ENCODE measurements around the gene NRARP.

DNA sequence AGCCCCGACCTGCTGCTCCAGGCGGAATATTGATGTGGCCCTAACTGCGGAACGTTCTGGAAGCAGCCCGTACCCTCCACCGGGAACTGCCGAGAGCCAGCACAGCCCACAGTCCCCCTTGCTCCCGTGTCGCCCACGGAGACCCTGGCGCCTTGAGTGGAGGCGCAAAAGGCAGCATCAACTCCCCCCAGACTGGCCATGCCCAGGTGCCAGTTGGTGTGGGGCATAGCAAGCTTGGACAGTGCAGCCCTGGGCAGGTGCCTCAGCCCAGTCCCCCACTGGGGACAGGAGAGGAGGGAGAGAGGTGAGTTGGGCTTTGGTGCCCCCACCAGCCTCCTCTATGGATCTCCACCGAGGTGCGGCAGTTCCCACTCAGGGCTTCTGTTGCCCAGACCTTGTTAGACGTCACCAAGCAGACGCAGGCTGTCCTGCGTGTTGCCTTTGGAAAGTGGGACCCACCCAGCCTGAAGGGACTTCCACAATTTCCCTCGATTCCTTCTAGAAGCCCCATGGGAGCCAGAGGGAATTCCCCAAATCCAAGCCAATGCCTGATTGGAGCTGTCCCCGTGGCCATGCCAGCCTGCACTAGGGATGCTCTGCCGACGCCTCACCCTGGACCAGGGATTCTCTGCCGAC is 19.8 kb upstream of the NRARP start:
- TF ChIP-seq, protein P1, sequence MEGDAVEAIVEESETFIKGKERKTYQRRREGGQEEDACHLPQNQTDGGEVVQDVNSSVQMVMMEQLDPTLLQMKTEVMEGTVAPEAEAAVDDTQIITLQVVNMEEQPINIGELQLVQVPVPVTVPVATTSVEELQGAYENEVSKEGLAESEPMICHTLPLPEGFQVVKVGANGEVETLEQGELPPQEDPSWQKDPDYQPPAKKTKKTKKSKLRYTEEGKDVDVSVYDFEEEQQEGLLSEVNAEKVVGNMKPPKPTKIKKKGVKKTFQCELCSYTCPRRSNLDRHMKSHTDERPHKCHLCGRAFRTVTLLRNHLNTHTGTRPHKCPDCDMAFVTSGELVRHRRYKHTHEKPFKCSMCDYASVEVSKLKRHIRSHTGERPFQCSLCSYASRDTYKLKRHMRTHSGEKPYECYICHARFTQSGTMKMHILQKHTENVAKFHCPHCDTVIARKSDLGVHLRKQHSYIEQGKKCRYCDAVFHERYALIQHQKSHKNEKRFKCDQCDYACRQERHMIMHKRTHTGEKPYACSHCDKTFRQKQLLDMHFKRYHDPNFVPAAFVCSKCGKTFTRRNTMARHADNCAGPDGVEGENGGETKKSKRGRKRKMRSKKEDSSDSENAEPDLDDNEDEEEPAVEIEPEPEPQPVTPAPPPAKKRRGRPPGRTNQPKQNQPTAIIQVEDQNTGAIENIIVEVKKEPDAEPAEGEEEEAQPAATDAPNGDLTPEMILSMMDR (IDR thresholded peaks at IDR 0.05; ENCODE audit: low read length), result no peak
- TF ChIP-seq EZH2phosphoT487 (IDR thresholded peaks at IDR 0.05; ENCODE audit: low read length), result no peak
